H1 (cell line): Measurements from ENCODE around the gene CORT. TPM values are rescaled to one million over a fixed set of nuclear protein-coding genes. Genes with fewer than 3 reads are reported as not detected.

Source experiments
- BRCA1 ChIP-seq: IDR thresholded peaks from 2 replicates; pipeline ENCODE4 v1.6.1; 2012; ENCODE audit warnings: low read depth, low read length, improper control_type of control experiment
- CHD1 ChIP-seq: IDR thresholded peaks from 2 replicates; pipeline ENCODE4 v1.6.1; 2012; ENCODE audit warnings: low read depth, low read length, improper control_type of control experiment
- CHD2 ChIP-seq: IDR thresholded peaks from 2 replicates; pipeline ENCODE4 v1.6.1; 2012; ENCODE audit warnings: low read length, improper control_type of control experiment
- GTF2F1 ChIP-seq: IDR thresholded peaks from 2 replicates; pipeline ENCODE4 v1.6.1; 2012; ENCODE audit warnings: low read depth, low read length, improper control_type of control experiment, borderline replicate concordance
- JUND ChIP-seq: IDR thresholded peaks from 2 replicates; pipeline ENCODE4 v1.6.1; 2011; ENCODE audit warnings: mild to moderate bottlenecking, improper control_type of control experiment, low read length
- PHF8 ChIP-seq: fragments of 200-600 bp; sonication (generic); conservative IDR thresholded peaks from 2 replicates; pipeline ENCODE4 v1.7.1; 2012; ENCODE audit warnings: low read depth, mild to moderate bottlenecking, inconsistent platforms, low read length, moderate library complexity
- RBBP5 ChIP-seq: IDR thresholded peaks from 2 replicates; pipeline ENCODE4 v1.7.1; 2012; ENCODE audit warnings: low read depth, mild to moderate bottlenecking, inconsistent platforms, low read length, moderate library complexity, borderline replicate concordance
- RFX5 ChIP-seq: IDR thresholded peaks from 2 replicates; pipeline ENCODE4 v1.6.1; 2011; ENCODE audit warnings: low read depth, low read length, improper control_type of control experiment, borderline replicate concordance
- RXRA ChIP-seq: IDR thresholded peaks from 2 replicates; pipeline ENCODE4 v1.6.1; 2011; ENCODE audit warnings: low read depth, mild to moderate bottlenecking, low read length, moderate library complexity; ENCODE audit not compliant: insufficient read depth
- SP1 ChIP-seq: IDR thresholded peaks from 2 replicates; pipeline ENCODE4 v1.6.1; 2011; ENCODE audit warnings: low read depth, low read length
- YY1 ChIP-seq: IDR thresholded peaks from 2 replicates; pipeline ENCODE4 v1.6.1; 2011; ENCODE audit warnings: low read depth, mild to moderate bottlenecking, low read length
- polyA plus RNA-seq, 7 experiments: library from polyadenylated mRNA; depleted of rRNA in 3 of 7; stranded (reverse) in 5 of 7; unstranded in 2 of 7; fragments of >200 nt in 5 of 7; fragments of 200-250 nt in 2 of 7; gene quantifications; 1 replicate in 5 of 7; 2 replicates in 1 of 7; 4 replicates in 1 of 7; pipeline versions ENCODE4 v1.2.1 to v1.2.3, GENCODE V29; 2011 to 2013; ENCODE audit warnings: missing spikeins in 2 of 7, mixed read lengths in 2 of 7
- total RNA-seq: library from RNA; stranded (reverse); fragmentation: NEBNext Ultra II Directional; extraction: Animal tissue kit (Norgen Biotek cat#: 25700); gene quantifications from 2 replicates; pipeline ENCODE4 v1.2.1, GENCODE V29; 2021
- TF ChIP-seq, protein P1 (sequence below): fragments of 300-600 bp; sonication (generic); IDR thresholded peaks from 2 replicates; pipeline ENCODE4 v1.7.1; 2012; ENCODE audit warnings: low read length, moderate library complexity, mild to moderate bottlenecking, inconsistent platforms; ENCODE audit not compliant: insufficient replicate concordance
- TF ChIP-seq, protein P2 (sequence below): IDR thresholded peaks from 2 replicates; pipeline ENCODE4 v1.6.1; 2012; ENCODE audit warnings: inconsistent platforms

The CORT gene
- total and polyA plus RNA-seq, 2 of the 8 experiments (the other 6 are each of a cell fraction or from before 2014, with no cell fraction given) = 0.15 to 0.30 TPM

- TF ChIP-seq, protein P1, sequence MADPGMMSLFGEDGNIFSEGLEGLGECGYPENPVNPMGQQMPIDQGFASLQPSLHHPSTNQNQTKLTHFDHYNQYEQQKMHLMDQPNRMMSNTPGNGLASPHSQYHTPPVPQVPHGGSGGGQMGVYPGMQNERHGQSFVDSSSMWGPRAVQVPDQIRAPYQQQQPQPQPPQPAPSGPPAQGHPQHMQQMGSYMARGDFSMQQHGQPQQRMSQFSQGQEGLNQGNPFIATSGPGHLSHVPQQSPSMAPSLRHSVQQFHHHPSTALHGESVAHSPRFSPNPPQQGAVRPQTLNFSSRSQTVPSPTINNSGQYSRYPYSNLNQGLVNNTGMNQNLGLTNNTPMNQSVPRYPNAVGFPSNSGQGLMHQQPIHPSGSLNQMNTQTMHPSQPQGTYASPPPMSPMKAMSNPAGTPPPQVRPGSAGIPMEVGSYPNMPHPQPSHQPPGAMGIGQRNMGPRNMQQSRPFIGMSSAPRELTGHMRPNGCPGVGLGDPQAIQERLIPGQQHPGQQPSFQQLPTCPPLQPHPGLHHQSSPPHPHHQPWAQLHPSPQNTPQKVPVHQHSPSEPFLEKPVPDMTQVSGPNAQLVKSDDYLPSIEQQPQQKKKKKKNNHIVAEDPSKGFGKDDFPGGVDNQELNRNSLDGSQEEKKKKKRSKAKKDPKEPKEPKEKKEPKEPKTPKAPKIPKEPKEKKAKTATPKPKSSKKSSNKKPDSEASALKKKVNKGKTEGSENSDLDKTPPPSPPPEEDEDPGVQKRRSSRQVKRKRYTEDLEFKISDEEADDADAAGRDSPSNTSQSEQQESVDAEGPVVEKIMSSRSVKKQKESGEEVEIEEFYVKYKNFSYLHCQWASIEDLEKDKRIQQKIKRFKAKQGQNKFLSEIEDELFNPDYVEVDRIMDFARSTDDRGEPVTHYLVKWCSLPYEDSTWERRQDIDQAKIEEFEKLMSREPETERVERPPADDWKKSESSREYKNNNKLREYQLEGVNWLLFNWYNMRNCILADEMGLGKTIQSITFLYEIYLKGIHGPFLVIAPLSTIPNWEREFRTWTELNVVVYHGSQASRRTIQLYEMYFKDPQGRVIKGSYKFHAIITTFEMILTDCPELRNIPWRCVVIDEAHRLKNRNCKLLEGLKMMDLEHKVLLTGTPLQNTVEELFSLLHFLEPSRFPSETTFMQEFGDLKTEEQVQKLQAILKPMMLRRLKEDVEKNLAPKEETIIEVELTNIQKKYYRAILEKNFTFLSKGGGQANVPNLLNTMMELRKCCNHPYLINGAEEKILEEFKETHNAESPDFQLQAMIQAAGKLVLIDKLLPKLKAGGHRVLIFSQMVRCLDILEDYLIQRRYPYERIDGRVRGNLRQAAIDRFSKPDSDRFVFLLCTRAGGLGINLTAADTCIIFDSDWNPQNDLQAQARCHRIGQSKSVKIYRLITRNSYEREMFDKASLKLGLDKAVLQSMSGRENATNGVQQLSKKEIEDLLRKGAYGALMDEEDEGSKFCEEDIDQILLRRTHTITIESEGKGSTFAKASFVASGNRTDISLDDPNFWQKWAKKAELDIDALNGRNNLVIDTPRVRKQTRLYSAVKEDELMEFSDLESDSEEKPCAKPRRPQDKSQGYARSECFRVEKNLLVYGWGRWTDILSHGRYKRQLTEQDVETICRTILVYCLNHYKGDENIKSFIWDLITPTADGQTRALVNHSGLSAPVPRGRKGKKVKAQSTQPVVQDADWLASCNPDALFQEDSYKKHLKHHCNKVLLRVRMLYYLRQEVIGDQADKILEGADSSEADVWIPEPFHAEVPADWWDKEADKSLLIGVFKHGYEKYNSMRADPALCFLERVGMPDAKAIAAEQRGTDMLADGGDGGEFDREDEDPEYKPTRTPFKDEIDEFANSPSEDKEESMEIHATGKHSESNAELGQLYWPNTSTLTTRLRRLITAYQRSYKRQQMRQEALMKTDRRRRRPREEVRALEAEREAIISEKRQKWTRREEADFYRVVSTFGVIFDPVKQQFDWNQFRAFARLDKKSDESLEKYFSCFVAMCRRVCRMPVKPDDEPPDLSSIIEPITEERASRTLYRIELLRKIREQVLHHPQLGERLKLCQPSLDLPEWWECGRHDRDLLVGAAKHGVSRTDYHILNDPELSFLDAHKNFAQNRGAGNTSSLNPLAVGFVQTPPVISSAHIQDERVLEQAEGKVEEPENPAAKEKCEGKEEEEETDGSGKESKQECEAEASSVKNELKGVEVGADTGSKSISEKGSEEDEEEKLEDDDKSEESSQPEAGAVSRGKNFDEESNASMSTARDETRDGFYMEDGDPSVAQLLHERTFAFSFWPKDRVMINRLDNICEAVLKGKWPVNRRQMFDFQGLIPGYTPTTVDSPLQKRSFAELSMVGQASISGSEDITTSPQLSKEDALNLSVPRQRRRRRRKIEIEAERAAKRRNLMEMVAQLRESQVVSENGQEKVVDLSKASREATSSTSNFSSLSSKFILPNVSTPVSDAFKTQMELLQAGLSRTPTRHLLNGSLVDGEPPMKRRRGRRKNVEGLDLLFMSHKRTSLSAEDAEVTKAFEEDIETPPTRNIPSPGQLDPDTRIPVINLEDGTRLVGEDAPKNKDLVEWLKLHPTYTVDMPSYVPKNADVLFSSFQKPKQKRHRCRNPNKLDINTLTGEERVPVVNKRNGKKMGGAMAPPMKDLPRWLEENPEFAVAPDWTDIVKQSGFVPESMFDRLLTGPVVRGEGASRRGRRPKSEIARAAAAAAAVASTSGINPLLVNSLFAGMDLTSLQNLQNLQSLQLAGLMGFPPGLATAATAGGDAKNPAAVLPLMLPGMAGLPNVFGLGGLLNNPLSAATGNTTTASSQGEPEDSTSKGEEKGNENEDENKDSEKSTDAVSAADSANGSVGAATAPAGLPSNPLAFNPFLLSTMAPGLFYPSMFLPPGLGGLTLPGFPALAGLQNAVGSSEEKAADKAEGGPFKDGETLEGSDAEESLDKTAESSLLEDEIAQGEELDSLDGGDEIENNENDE = no peak
- TF ChIP-seq RFX5 = no peak
- TF ChIP-seq JUND = no peak
- TF ChIP-seq RBBP5 = no peak
- TF ChIP-seq YY1 = no peak
- TF ChIP-seq, protein P2, sequence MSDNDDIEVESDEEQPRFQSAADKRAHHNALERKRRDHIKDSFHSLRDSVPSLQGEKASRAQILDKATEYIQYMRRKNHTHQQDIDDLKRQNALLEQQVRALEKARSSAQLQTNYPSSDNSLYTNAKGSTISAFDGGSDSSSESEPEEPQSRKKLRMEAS = no peak
- no peak for TF ChIP-seq GTF2F1
- no peak for TF ChIP-seq BRCA1
- no peak for TF ChIP-seq RXRA
- TF ChIP-seq CHD2 = no peak
- TF ChIP-seq PHF8 = no peak
- no peak for TF ChIP-seq SP1
- no peak for TF ChIP-seq CHD1
Observed at GRCh38 chr1:10433790-10434189, 16.0 kb upstream of the CORT start (continued).
